Lung (tissue), 12 donors: ENCODE measurements around the gene G6PC1. TPM values are rescaled to one million over a fixed set of nuclear protein-coding genes. Genes with fewer than 3 reads are reported as not detected.
"Not testable (repeated sequence)": the region's sequence is repeated elsewhere in the genome, so short reads cannot be mapped to it uniquely, and the experiment has no call there.

ENCODE experiments used
- ATAC-seq: fragments of 200-7000 bp; cut with Tn5 transposase; one replicate; pipeline ENCODE4 v1.9.1; 2020; ENCODE audit warnings: moderate number of reproducible peaks; ENCODE audit not compliant: insufficient read depth, low FRiP score
- DNase-seq, 3 donors: peaks; one replicate each; pipeline ENCODE4 v3.0.0-alpha.2; 2013 to 2017
- H3K27ac ChIP-seq, 2 donors: one replicate each; pipeline ENCODE4 v1.5.1; 2013; ENCODE audit warnings: mild to moderate bottlenecking in 2 of 2, moderate library complexity in 2 of 2, control low read depth in 1 of 2, inconsistent platforms in 1 of 2, low read depth in 1 of 2, low read length in 1 of 2
- H3K27me3 ChIP-seq, 3 donors: one replicate each; pipeline ENCODE4 v1.5.1; 2013; ENCODE audit warnings: low read length in 2 of 3; ENCODE audit not compliant: control insufficient read depth in 3 of 3, insufficient read depth in 3 of 3
- H3K36me3 ChIP-seq, 4 donors: one replicate each; pipeline ENCODE4 v1.5.1; 2013; ENCODE audit warnings: low read length in 4 of 4, mild to moderate bottlenecking in 1 of 4, moderate library complexity in 1 of 4; ENCODE audit not compliant: control insufficient read depth in 4 of 4, insufficient read depth in 4 of 4
- H3K4me1 ChIP-seq, 5 donors: one replicate each; pipeline ENCODE4 v1.5.1; 2013; ENCODE audit warnings: low read length in 5 of 5, mild to moderate bottlenecking in 2 of 5, moderate library complexity in 1 of 5; ENCODE audit not compliant: control insufficient read depth in 5 of 5, insufficient read depth in 5 of 5
- H3K4me3 ChIP-seq: one replicate; pipeline ENCODE4 v1.5.1; 2013; ENCODE audit warnings: mild to moderate bottlenecking, control low read depth, moderate library complexity
- H3K9ac ChIP-seq, 2 donors: one replicate each; pipeline ENCODE4 v1.5.1; 2013; ENCODE audit warnings: low read length in 2 of 2, control low read depth in 1 of 2; ENCODE audit not compliant: insufficient read depth in 1 of 2
- H3K9me3 ChIP-seq, 4 donors: one replicate each; pipeline ENCODE4 v1.5.1; 2013; ENCODE audit warnings: low read length in 3 of 4, mild to moderate bottlenecking in 1 of 4, moderate library complexity in 1 of 4; ENCODE audit not compliant: control insufficient read depth in 4 of 4, insufficient read depth in 3 of 4
- CTCF ChIP-seq: IDR thresholded peaks from 2 replicates; pipeline ENCODE4 v1.5.1; 2012; ENCODE audit warnings: mild to moderate bottlenecking; ENCODE audit errors: control extremely low read depth, extremely low read depth
- WGBS, 2 donors: extraction: QIAGEN DNeasy Blood & Tissue Kit; methylation state at CpG; one replicate each; pipeline ENCODE4 v1.1.7; 2013; 5-methylcytosine and 5-hydroxymethylcytosine counted together
- polyA plus RNA-seq, 2 donors: library from polyadenylated mRNA; stranded (reverse); fragments of 200-250 nt; gene quantifications; one replicate each; pipeline ENCODE4 v1.2.1, GENCODE V29; 2013
- total RNA-seq, 2 donors: library from RNA; depleted of rRNA in 1 of 2; stranded (reverse); fragments of >200 nt in 1 of 2; gene quantifications; one replicate each; pipeline ENCODE4 v1.2.1, GENCODE V29; 2014 to 2021
- donor health status: control.
- donor health status: control.
- donor health status: Bipolar disorder and iron deficiency.
- donor health status: healthy.
- donor health status: DM: yes; HTN: yes; CAD: no.

The G6PC1 gene
- total and polyA plus RNA-seq, 4 donors: 0.09 TPM; not detected in 3

- 95 to 96% methylated on average over 7 of the region's 7 CpGs for WGBS, 2 donors
- peaks cover under 1 to 23% (median 9%) of the 10 kb centered on the region in 5 donors for H3K4me1 ChIP-seq
- H3K9ac ChIP-seq: no peak overlapping the region
- H3K4me3 ChIP-seq: no peak overlapping the region
- no peaks in the 10 kb centered on the region for H3K9me3 ChIP-seq
- ATAC-seq: no peak
- no peak for DNase-seq
- no peak for TF ChIP-seq CTCF
- H3K27ac ChIP-seq: no peak overlapping the region
- H3K27me3 ChIP-seq: no peaks in the 10 kb centered on the region
- no peaks in the 10 kb centered on the region for H3K36me3 ChIP-seq
These were observed 2.3 kb upstream of the G6PC1 start for GRCh38 chr17:42898147-42898811.

GRCh38 chr17:42899981-42900380, 618 bp upstream of the G6PC1 start:
- not testable (repeated sequence) for ATAC-seq, H3K4me1 ChIP-seq, H3K27ac ChIP-seq, DNase-seq, H3K27me3 ChIP-seq, H3K4me3 ChIP-seq, H3K9me3 ChIP-seq, H3K9ac ChIP-seq, H3K36me3 ChIP-seq
- 87 to 88% methylated on average over 3 of the region's 3 CpGs for WGBS, 2 donors

GRCh38 chr17:42901535-42902229, 1.1 kb downstream of the G6PC1 start:
- WGBS, 2 donors: 82 to 88% methylated on average over 10 of the region's 10 CpGs
- ATAC-seq (no peak), DNase-seq (no peak)
- no peak for TF ChIP-seq CTCF
- no peaks in the 10 kb centered on the region for H3K27me3 ChIP-seq
- no peaks in the 10 kb centered on the region for H3K9me3 ChIP-seq
- H3K4me1 ChIP-seq: no peaks in the 10 kb centered on the region
- H3K27ac ChIP-seq: no peak overlapping the region
- no peak overlapping the region for H3K9ac ChIP-seq
- no peak overlapping the region for H3K4me3 ChIP-seq
- H3K36me3 ChIP-seq: no peaks in the 10 kb centered on the region

GRCh38 chr17:42904110-42904469, 3.5 kb downstream of the G6PC1 start:
- H3K9ac ChIP-seq: no peak overlapping the region
- 74 to 87% methylated on average over 6 of the region's 6 CpGs for WGBS, 2 donors
- no peak for TF ChIP-seq CTCF
- no peaks in the 10 kb centered on the region for H3K9me3 ChIP-seq
- no peaks in the 10 kb centered on the region for H3K27me3 ChIP-seq
- no peak overlapping the region for H3K4me3 ChIP-seq
- ATAC-seq: no peak
- no peaks in the 10 kb centered on the region for H3K4me1 ChIP-seq
- DNase-seq: no peak
- H3K36me3 ChIP-seq: no peaks in the 10 kb centered on the region
- no peak overlapping the region for H3K27ac ChIP-seq
